CD14-positive monocyte (primary cell): ENCODE measurements around the gene MAD1L1. TPM values are rescaled to one million over a fixed set of nuclear protein-coding genes. Genes with fewer than 3 reads are reported as not detected.
"Not testable (repeated sequence)": the region's sequence is repeated elsewhere in the genome, so short reads cannot be mapped to it uniquely, and the experiment has no call there.

Source experiments
- DNase-seq, 3 donors: peaks; one replicate each; pipeline ENCODE4 v3.0.0-alpha.2; 2011 to 2022
- H2AFZ ChIP-seq: 2 replicates; pipeline ENCODE4 v1.6.0; 2012; ENCODE audit warnings: mild to moderate bottlenecking, low read depth, low read length, inconsistent platforms; ENCODE audit not compliant: insufficient read depth, poor library complexity, severe bottlenecking
- H3K27ac ChIP-seq, 2 donors: 1 replicate in 1 of 2; 2 replicates in 1 of 2; pipeline ENCODE4 v1.5.1; 2012 to 2013; ENCODE audit warnings: low read length in 2 of 2, control low read depth in 1 of 2, inconsistent platforms in 1 of 2, low read depth in 1 of 2, mild to moderate bottlenecking in 1 of 2
- H3K27me3 ChIP-seq, 2 donors: one replicate each; pipeline versions ENCODE4 v1.6.0 to v1.6.1; 2011 to 2013; ENCODE audit warnings: low read length in 2 of 2; ENCODE audit not compliant: control insufficient read depth in 2 of 2, insufficient read depth in 2 of 2
- H3K36me3 ChIP-seq, 2 donors: replicated peaks in 1 of 2; 1 replicate in 1 of 2; 2 replicates in 1 of 2; pipeline versions ENCODE4 v1.5.1 to v1.6.1; 2012 to 2013; ENCODE audit warnings: low read length in 2 of 2, control low read depth in 1 of 2, inconsistent platforms in 1 of 2, mild to moderate bottlenecking in 1 of 2; ENCODE audit not compliant: insufficient read depth in 2 of 2, control insufficient read depth in 1 of 2
- H3K4me1 ChIP-seq, 2 donors: 1 replicate in 1 of 2; 2 replicates in 1 of 2; pipeline versions ENCODE4 v1.5.1 to v1.6.1; 2012 to 2013; ENCODE audit warnings: low read length in 2 of 2, control low read depth in 1 of 2, inconsistent platforms in 1 of 2, mild to moderate bottlenecking in 1 of 2, moderate library complexity in 1 of 2; ENCODE audit not compliant: insufficient read depth in 2 of 2, control insufficient read depth in 1 of 2
- H3K4me2 ChIP-seq: replicated peaks from 2 replicates; pipeline ENCODE3; 2012; ENCODE audit warnings: low read length, moderate library complexity, mild to moderate bottlenecking; ENCODE audit not compliant: poor library complexity, severe bottlenecking; ENCODE audit errors: extremely low read depth
- H3K4me3 ChIP-seq, 3 experiments: fragments of 200-600 bp in 1 of 3; sonication (generic) in 1 of 3; replicated peaks in 1 of 3; 1 replicate in 2 of 3; 2 replicates in 1 of 3; pipeline ENCODE4 v1.5.1; 2011 to 2013; ENCODE audit warnings: low read length in 3 of 3, mild to moderate bottlenecking in 3 of 3, control low read depth in 2 of 3, low read depth in 2 of 3, inconsistent platforms in 1 of 3, moderate library complexity in 1 of 3
- H3K79me2 ChIP-seq: 2 replicates; pipeline ENCODE4 v1.6.0; 2012; ENCODE audit warnings: mild to moderate bottlenecking, control low read depth, inconsistent platforms, low read length, moderate library complexity; ENCODE audit not compliant: insufficient read depth
- H3K9ac ChIP-seq: 2 replicates; pipeline ENCODE4 v1.6.0; 2017; ENCODE audit warnings: low read length, mild to moderate bottlenecking; ENCODE audit not compliant: insufficient read depth, poor library complexity, severe bottlenecking
- H3K9me3 ChIP-seq, 2 donors: replicated peaks in 1 of 2; 1 replicate in 1 of 2; 2 replicates in 1 of 2; pipeline versions ENCODE4 v1.5.1 to v1.6.1; 2012 to 2013; ENCODE audit warnings: low read length in 2 of 2, control low read depth in 1 of 2; ENCODE audit not compliant: control insufficient read depth in 1 of 2, insufficient read depth in 1 of 2
- H4K20me1 ChIP-seq: 2 replicates; pipeline ENCODE4 v1.6.0; 2012; ENCODE audit warnings: mild to moderate bottlenecking, low read length, control low read depth, moderate library complexity; ENCODE audit not compliant: insufficient read depth
- H3K27ac Mint-ChIP-seq, 7 donors: one replicate each; pipeline ENCODE4 v1.8.0; 2020; ENCODE audit warnings: mild to moderate bottlenecking in 7 of 7, mixed read lengths in 7 of 7, moderate library complexity in 6 of 7, inconsistent platforms in 2 of 7
- H3K27me3 Mint-ChIP-seq, 3 donors: one replicate each; pipeline ENCODE4 v1.8.0; 2021 to 2022; ENCODE audit warnings: low read depth in 3 of 3, mild to moderate bottlenecking in 3 of 3, mixed read lengths in 3 of 3, moderate library complexity in 3 of 3, inconsistent platforms in 1 of 3
- H3K36me3 Mint-ChIP-seq, 2 donors: one replicate each; pipeline ENCODE4 v1.8.0; 2020; ENCODE audit warnings: mixed read lengths in 2 of 2, inconsistent platforms in 1 of 2, mild to moderate bottlenecking in 1 of 2
- H3K4me1 Mint-ChIP-seq: one replicate; pipeline ENCODE4 v1.8.0; 2020; ENCODE audit warnings: mild to moderate bottlenecking, mixed read lengths
- H3K4me3 Mint-ChIP-seq, 2 donors: one replicate each; pipeline ENCODE4 v1.8.0; 2020; ENCODE audit warnings: mild to moderate bottlenecking in 2 of 2, mixed read lengths in 2 of 2, moderate library complexity in 1 of 2
- H3K9me3 Mint-ChIP-seq, 7 donors: one replicate each; pipeline ENCODE4 v1.8.0; 2020 to 2022; ENCODE audit warnings: mixed read lengths in 7 of 7, mild to moderate bottlenecking in 6 of 7, moderate library complexity in 6 of 7, inconsistent platforms in 2 of 7
- CTCF ChIP-seq: fragments of 200-600 bp; IDR thresholded peaks from one replicate; pipeline ENCODE4 v1.8.0; 2022; ENCODE audit warnings: antibody characterized with exemption, mild to moderate bottlenecking
- WGBS: methylation state at CpG from one replicate; pipeline ENCODE4 v1.1.5; 2013; ENCODE audit warnings: missing lambda C conversion rate; ENCODE audit not compliant: insufficient coverage; 5-methylcytosine and 5-hydroxymethylcytosine counted together
- intact Hi-C, 2 donors: fragments of 100-400 bp; cut with micrococcal nuclease; formaldehyde crosslinking; loops; one replicate each; pipeline versions ENCODE4 v1.15.0 to v1.15.1; 2023
- polyA plus RNA-seq, 3 donors: library from polyadenylated mRNA; depleted of rRNA in 1 of 3; unstranded in 2 of 3; stranded (reverse) in 1 of 3; fragments of 300-500 nt in 2 of 3; fragments of >200 nt in 1 of 3; fragmentation: Illumina TruSeq in 2 of 3; gene quantifications; 1 replicate in 2 of 3; 2 replicates in 1 of 3; pipeline ENCODE4 v1.2.3, GENCODE V29; 2012 to 2021

The MAD1L1 gene
- polyA plus RNA-seq, 3 donors: 22.0 to 39.4 (median 33.2) TPM

- H3K4me1 Mint-ChIP-seq: no peaks in the 10 kb centered on the region
- 93% methylated on average over 37 of the region's 44 CpGs for WGBS
- no peak overlapping the region for H3K9ac ChIP-seq
- H3K27me3 ChIP-seq: no peaks in the 10 kb centered on the region
- no peak overlapping the region for H3K27ac ChIP-seq
- peaks cover 35 to 62% of the 10 kb centered on the region in 2 donors for H3K36me3 Mint-ChIP-seq
- no peak overlapping the region for H3K27ac Mint-ChIP-seq
- H3K27me3 Mint-ChIP-seq: no peaks in the 10 kb centered on the region
- no peak overlapping the region for H3K4me3 ChIP-seq
- TF ChIP-seq CTCF: no peak
- peaks cover 16 to 51% of the 10 kb centered on the region in 2 donors for H3K36me3 ChIP-seq
- intact Hi-C loops: no loop called here
- no peaks in the 10 kb centered on the region for H3K4me1 ChIP-seq
- H3K9me3 ChIP-seq: peaks cover 0 to 6% of the 10 kb centered on the region in 2 donors
- no peak for DNase-seq
- H2AFZ ChIP-seq: no peak overlapping the region
- no peak overlapping the region for H3K4me2 ChIP-seq
- H3K4me3 Mint-ChIP-seq: no peak overlapping the region
- H3K9me3 Mint-ChIP-seq: peaks cover 0 to 7% (median 5%) of the 10 kb centered on the region in 7 donors
- no peaks in the 10 kb centered on the region for H3K79me2 ChIP-seq
- H4K20me1 ChIP-seq: no peaks in the 10 kb centered on the region
Observed at GRCh38 chr7:1977059-1977875, 255.5 kb downstream of the MAD1L1 start.

- H2AFZ ChIP-seq, H3K9me3 ChIP-seq, intact Hi-C loops, H3K9ac ChIP-seq, H3K4me3 ChIP-seq, H3K4me2 ChIP-seq, H3K27me3 Mint-ChIP-seq, H3K27me3 ChIP-seq, H3K9me3 Mint-ChIP-seq, H3K79me2 ChIP-seq, DNase-seq, H3K27ac ChIP-seq, H3K4me3 Mint-ChIP-seq, H3K4me1 ChIP-seq, H3K4me1 Mint-ChIP-seq, H4K20me1 ChIP-seq: not testable (repeated sequence)
- Mint-ChIP-seq H3K27ac (peak overlapping the region in 2 of 7 donors; percentile 50 to 70), H3K36me3 (peaks cover 39 to 62% of the 10 kb centered on the region in 2 donors)
- H3K36me3 ChIP-seq: peaks cover 16 to 51% of the 10 kb centered on the region in 2 donors
- 98% methylated on average over 8 of the region's 8 CpGs for WGBS
Observed at GRCh38 chr7:1976521-1976920, 256.2 kb downstream of the MAD1L1 start.
